GM23338 (cell line): ENCODE data around the gene RIPOR3. TPM values are rescaled to one million over a fixed set of nuclear protein-coding genes. Genes with fewer than 3 reads are reported as not detected.

Experiments used
- ATAC-seq: fragments of 200-7000 bp; cut with Tn5 transposase; 3 replicates; pipeline ENCODE4 v1.9.1; 2020
- DNase-seq: peaks from one replicate; pipeline ENCODE4 v3.0.0-alpha.2; 2015; ENCODE audit warnings: low spot score
- H2AFZ ChIP-seq: fragments of 200-600 bp; sonication (generic); 2 replicates; pipeline ENCODE4 v1.8.0; 2016; ENCODE audit warnings: antibody characterized with exemption, mild to moderate bottlenecking, moderate library complexity
- H3F3A ChIP-seq: fragments of 200-600 bp; sonication (generic); replicated peaks from 2 replicates; pipeline ENCODE4 v1.8.0; 2017; ENCODE audit warnings: antibody characterized with exemption, mixed run types, low read depth
- H3K27ac ChIP-seq: fragments of 200-600 bp; sonication (generic); 2 replicates; pipeline ENCODE4 v1.6.1; 2016; ENCODE audit warnings: low read depth
- H3K27me3 ChIP-seq: fragments of 200-600 bp; sonication (generic); 2 replicates; pipeline ENCODE4 v1.8.0; 2016; ENCODE audit warnings: mild to moderate bottlenecking, mixed run types, moderate library complexity; ENCODE audit not compliant: insufficient read depth
- H3K36me3 ChIP-seq: fragments of 200-600 bp; sonication (generic); 2 replicates; pipeline ENCODE4 v1.8.0; 2016; ENCODE audit warnings: mild to moderate bottlenecking; ENCODE audit not compliant: insufficient read depth
- H3K4me1 ChIP-seq: fragments of 200-600 bp; sonication (generic); 2 replicates; pipeline ENCODE4 v1.8.0; 2016; ENCODE audit warnings: mild to moderate bottlenecking, moderate library complexity; ENCODE audit not compliant: insufficient read depth
- H3K4me2 ChIP-seq: fragments of 200-600 bp; sonication (generic); 2 replicates; pipeline ENCODE4 v1.7.1; 2017; ENCODE audit warnings: mixed run types
- H3K4me3 ChIP-seq: fragments of 200-600 bp; sonication (generic); 2 replicates; pipeline ENCODE4 v1.6.1; 2016; ENCODE audit warnings: mixed run types
- H3K79me2 ChIP-seq: fragments of 200-600 bp; sonication (generic); replicated peaks from 2 replicates; pipeline ENCODE4 v1.8.0; 2017; ENCODE audit warnings: mild to moderate bottlenecking; ENCODE audit not compliant: insufficient read depth
- H3K9me2 ChIP-seq: fragments of 200-600 bp; sonication (generic); 2 replicates; pipeline ENCODE4 v1.8.0; 2017; ENCODE audit not compliant: insufficient read depth
- H4K20me1 ChIP-seq: fragments of 200-600 bp; sonication (generic); replicated peaks from 2 replicates; pipeline ENCODE4 v1.8.0; 2017; ENCODE audit warnings: mild to moderate bottlenecking; ENCODE audit not compliant: insufficient read depth
- H3K27ac Mint-ChIP-seq: 2 replicates; pipeline ENCODE4 v1.8.0; 2020; ENCODE audit warnings: inconsistent platforms, mild to moderate bottlenecking, moderate library complexity, mixed read lengths
- H3K27me3 Mint-ChIP-seq: 3 replicates; pipeline ENCODE4 v1.8.0; 2022; ENCODE audit warnings: low read depth, mild to moderate bottlenecking, moderate library complexity, mixed read lengths, inconsistent platforms; ENCODE audit not compliant: insufficient read depth, poor library complexity
- H3K36me3 Mint-ChIP-seq: 3 replicates; pipeline ENCODE4 v1.8.0; 2021; ENCODE audit warnings: low read depth, mild to moderate bottlenecking, inconsistent platforms, moderate library complexity, mixed read lengths
- H3K4me1 Mint-ChIP-seq: 3 replicates; pipeline ENCODE4 v1.8.0; 2020; ENCODE audit warnings: mild to moderate bottlenecking, inconsistent platforms, mixed read lengths
- H3K4me3 Mint-ChIP-seq: 3 replicates; pipeline ENCODE4 v1.8.0; 2021; ENCODE audit warnings: moderate library complexity, mild to moderate bottlenecking, inconsistent platforms, mixed read lengths
- H3K9me3 Mint-ChIP-seq: 3 replicates; pipeline ENCODE4 v1.8.0; 2020; ENCODE audit warnings: moderate library complexity, mild to moderate bottlenecking, inconsistent platforms, mixed read lengths
- CREB1 ChIP-seq: fragments of 250-450 bp; sonication (Bioruptor Pico); IDR thresholded peaks from 2 replicates; pipeline ENCODE4 v1.5.0; 2020; ENCODE audit warnings: low read depth, mild to moderate bottlenecking, moderate library complexity
- EZH2 ChIP-seq: fragments of 200-600 bp; sonication (generic); IDR thresholded peaks from one replicate; pipeline ENCODE4 v1.8.0; 2017; ENCODE audit warnings: antibody characterized with exemption, mild to moderate bottlenecking, low read depth; ENCODE audit not compliant: unreplicated experiment
- EZH2phosphoT487 ChIP-seq: fragments of 200-600 bp; sonication (generic); IDR thresholded peaks from one replicate; pipeline ENCODE4 v1.8.1; 2018; ENCODE audit warnings: antibody characterized with exemption; ENCODE audit not compliant: unreplicated experiment
- JUNB ChIP-seq: IDR thresholded peaks from one replicate; pipeline ENCODE4 v1.6.1; 2016; ENCODE audit warnings: antibody characterized with exemption; ENCODE audit not compliant: unreplicated experiment
- NANOG ChIP-seq: IDR thresholded peaks from 2 replicates; pipeline ENCODE4 v1.6.1; 2016; ENCODE audit warnings: antibody characterized with exemption, borderline replicate concordance
- POLR2AphosphoS5 ChIP-seq: IDR thresholded peaks from 2 replicates; pipeline ENCODE4 v1.6.1; 2016; ENCODE audit warnings: antibody characterized with exemption, low read depth
- ZNF114 ChIP-seq: fragments of 250-450 bp; sonication (Bioruptor Pico); IDR thresholded peaks from 2 replicates; pipeline ENCODE4 v1.5.0; 2020; ENCODE audit warnings: mild to moderate bottlenecking, moderate library complexity
- ZNF331 ChIP-seq: fragments of 250-450 bp; sonication (Bioruptor Pico); IDR thresholded peaks from 2 replicates; pipeline ENCODE4 v1.5.0; 2020; ENCODE audit warnings: low read depth, mild to moderate bottlenecking, moderate library complexity
- polyA plus RNA-seq: library from polyadenylated mRNA; unstranded; fragments of >200 nt; fragmentation: Nextera tagmentation; extraction: Ambion mirVana; gene quantifications from 2 replicates; pipeline ENCODE4 v1.2.1, GENCODE V29; 2016
- total RNA-seq: library from RNA; depleted of rRNA; stranded (reverse); fragments of >200 nt; shearing (Covaris generic); gene quantifications from 2 replicates; pipeline ENCODE4 v1.2.3, GENCODE V29; 2014
- TF ChIP-seq, protein P1 (sequence below): IDR thresholded peaks from 2 replicates; pipeline ENCODE4 v1.6.1; 2016; ENCODE audit warnings: antibody characterized with exemption
- TF ChIP-seq, protein P2 (sequence below), 2 experiments: fragments of 200-600 bp in 1 of 2; sonication (generic) in 1 of 2; conservative IDR thresholded peaks; 2 replicates each; pipeline versions ENCODE4 v1.5.1 to v1.6.1; 2016 to 2017; ENCODE audit warnings: antibody characterized with exemption in 2 of 2, low read depth in 2 of 2, mild to moderate bottlenecking in 2 of 2, moderate library complexity in 1 of 2
- TF ChIP-seq, protein P3 (sequence below): fragments of 250-450 bp; sonication (Bioruptor Pico); IDR thresholded peaks from 2 replicates; pipeline ENCODE4 v1.5.0; 2020; ENCODE audit warnings: mild to moderate bottlenecking, moderate library complexity
- TF ChIP-seq, protein P4 (sequence below): IDR thresholded peaks from one replicate; pipeline ENCODE4 v1.6.1; 2018; ENCODE audit warnings: antibody characterized with exemption; ENCODE audit not compliant: unreplicated experiment

The RIPOR3 gene
- total and polyA plus RNA-seq, 2 experiments from 2014 or later = 4.9 to 6.3 TPM

DNA sequence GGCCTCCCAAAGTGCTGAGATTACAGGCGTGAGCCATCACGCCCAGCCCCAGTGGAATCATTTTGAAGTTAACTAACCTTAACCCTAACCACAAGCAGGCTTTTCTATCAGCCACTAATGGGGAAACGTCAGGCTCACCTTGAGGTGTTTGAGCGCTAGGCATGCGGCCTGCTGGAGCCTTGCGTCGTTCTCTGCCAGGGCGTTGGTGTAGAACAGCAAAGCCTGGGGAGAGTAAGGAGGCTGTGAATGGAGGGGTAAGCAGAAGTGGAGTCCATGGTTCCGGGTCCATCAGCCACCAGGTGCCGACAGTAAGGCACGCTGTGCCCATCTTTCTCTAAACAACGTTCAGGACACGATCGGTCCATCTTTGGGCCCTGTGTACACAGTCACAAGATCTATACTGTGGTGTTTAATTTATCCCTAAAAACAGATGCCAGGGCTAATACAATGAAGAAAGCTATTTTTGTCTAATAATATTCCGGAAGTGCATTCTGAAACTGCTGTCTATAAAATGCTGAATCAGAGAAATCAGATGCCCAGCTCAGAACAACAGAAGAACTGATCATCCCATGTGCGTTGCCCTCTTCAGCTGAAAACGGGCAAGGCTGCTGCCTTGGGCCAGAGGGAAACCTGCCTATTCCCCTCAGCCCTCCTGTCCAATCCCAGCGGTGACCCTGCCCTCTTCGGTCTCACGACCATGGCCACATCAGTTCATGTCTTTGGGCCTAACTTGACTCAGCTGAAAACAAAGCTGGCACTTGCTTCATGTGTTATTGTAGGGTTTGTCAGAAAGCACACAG, 101.6 kb downstream of the RIPOR3 start:
- no peak for ATAC-seq
- Histone ChIP-seq H3K27me3 (no peaks in the 10 kb centered on the region), H3F3A (no peaks in the 10 kb centered on the region), H2AFZ (no peak overlapping the region), H4K20me1 (no peaks in the 10 kb centered on the region; the same call in 1 of the 2 replicates), H3K27ac (no peak overlapping the region), H3K9me2 (no peaks in the 10 kb centered on the region), H3K79me2 (no peaks in the 10 kb centered on the region), H3K4me3 (no peak overlapping the region), H3K36me3 (no peaks in the 10 kb centered on the region), H3K4me1 (no peaks in the 10 kb centered on the region), H3K4me2 (no peak overlapping the region)
- Mint-ChIP-seq H3K27me3 (peaks cover 6% of the 10 kb centered on the region), H3K36me3 (peaks cover 6% of the 10 kb centered on the region), H3K4me3 (no peak overlapping the region), H3K27ac (no peak overlapping the region), H3K4me1 (no peaks in the 10 kb centered on the region; the same call in 2 of the 3 replicates), H3K9me3 (no peaks in the 10 kb centered on the region)
- DNase-seq = no peak
- TF ChIP-seq, protein P1, sequence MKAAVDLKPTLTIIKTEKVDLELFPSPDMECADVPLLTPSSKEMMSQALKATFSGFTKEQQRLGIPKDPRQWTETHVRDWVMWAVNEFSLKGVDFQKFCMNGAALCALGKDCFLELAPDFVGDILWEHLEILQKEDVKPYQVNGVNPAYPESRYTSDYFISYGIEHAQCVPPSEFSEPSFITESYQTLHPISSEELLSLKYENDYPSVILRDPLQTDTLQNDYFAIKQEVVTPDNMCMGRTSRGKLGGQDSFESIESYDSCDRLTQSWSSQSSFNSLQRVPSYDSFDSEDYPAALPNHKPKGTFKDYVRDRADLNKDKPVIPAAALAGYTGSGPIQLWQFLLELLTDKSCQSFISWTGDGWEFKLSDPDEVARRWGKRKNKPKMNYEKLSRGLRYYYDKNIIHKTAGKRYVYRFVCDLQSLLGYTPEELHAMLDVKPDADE = no peak
- TF ChIP-seq ZNF114 (CRISPR knock-in tag) (no peak), EZH2phosphoT487 (no peak), JUNB (no peak), CREB1 (CRISPR knock-in tag) (no peak), EZH2 (no peak), NANOG (no peak), ZNF331 (CRISPR knock-in tag) (no peak), POLR2AphosphoS5 (no peak)
- TF ChIP-seq, protein P2, sequence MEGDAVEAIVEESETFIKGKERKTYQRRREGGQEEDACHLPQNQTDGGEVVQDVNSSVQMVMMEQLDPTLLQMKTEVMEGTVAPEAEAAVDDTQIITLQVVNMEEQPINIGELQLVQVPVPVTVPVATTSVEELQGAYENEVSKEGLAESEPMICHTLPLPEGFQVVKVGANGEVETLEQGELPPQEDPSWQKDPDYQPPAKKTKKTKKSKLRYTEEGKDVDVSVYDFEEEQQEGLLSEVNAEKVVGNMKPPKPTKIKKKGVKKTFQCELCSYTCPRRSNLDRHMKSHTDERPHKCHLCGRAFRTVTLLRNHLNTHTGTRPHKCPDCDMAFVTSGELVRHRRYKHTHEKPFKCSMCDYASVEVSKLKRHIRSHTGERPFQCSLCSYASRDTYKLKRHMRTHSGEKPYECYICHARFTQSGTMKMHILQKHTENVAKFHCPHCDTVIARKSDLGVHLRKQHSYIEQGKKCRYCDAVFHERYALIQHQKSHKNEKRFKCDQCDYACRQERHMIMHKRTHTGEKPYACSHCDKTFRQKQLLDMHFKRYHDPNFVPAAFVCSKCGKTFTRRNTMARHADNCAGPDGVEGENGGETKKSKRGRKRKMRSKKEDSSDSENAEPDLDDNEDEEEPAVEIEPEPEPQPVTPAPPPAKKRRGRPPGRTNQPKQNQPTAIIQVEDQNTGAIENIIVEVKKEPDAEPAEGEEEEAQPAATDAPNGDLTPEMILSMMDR (conservative IDR thresholded peaks at IDR 0.05; ENCODE audit: low read depth in 2 of 2) = no peak
- TF ChIP-seq, protein P3, sequence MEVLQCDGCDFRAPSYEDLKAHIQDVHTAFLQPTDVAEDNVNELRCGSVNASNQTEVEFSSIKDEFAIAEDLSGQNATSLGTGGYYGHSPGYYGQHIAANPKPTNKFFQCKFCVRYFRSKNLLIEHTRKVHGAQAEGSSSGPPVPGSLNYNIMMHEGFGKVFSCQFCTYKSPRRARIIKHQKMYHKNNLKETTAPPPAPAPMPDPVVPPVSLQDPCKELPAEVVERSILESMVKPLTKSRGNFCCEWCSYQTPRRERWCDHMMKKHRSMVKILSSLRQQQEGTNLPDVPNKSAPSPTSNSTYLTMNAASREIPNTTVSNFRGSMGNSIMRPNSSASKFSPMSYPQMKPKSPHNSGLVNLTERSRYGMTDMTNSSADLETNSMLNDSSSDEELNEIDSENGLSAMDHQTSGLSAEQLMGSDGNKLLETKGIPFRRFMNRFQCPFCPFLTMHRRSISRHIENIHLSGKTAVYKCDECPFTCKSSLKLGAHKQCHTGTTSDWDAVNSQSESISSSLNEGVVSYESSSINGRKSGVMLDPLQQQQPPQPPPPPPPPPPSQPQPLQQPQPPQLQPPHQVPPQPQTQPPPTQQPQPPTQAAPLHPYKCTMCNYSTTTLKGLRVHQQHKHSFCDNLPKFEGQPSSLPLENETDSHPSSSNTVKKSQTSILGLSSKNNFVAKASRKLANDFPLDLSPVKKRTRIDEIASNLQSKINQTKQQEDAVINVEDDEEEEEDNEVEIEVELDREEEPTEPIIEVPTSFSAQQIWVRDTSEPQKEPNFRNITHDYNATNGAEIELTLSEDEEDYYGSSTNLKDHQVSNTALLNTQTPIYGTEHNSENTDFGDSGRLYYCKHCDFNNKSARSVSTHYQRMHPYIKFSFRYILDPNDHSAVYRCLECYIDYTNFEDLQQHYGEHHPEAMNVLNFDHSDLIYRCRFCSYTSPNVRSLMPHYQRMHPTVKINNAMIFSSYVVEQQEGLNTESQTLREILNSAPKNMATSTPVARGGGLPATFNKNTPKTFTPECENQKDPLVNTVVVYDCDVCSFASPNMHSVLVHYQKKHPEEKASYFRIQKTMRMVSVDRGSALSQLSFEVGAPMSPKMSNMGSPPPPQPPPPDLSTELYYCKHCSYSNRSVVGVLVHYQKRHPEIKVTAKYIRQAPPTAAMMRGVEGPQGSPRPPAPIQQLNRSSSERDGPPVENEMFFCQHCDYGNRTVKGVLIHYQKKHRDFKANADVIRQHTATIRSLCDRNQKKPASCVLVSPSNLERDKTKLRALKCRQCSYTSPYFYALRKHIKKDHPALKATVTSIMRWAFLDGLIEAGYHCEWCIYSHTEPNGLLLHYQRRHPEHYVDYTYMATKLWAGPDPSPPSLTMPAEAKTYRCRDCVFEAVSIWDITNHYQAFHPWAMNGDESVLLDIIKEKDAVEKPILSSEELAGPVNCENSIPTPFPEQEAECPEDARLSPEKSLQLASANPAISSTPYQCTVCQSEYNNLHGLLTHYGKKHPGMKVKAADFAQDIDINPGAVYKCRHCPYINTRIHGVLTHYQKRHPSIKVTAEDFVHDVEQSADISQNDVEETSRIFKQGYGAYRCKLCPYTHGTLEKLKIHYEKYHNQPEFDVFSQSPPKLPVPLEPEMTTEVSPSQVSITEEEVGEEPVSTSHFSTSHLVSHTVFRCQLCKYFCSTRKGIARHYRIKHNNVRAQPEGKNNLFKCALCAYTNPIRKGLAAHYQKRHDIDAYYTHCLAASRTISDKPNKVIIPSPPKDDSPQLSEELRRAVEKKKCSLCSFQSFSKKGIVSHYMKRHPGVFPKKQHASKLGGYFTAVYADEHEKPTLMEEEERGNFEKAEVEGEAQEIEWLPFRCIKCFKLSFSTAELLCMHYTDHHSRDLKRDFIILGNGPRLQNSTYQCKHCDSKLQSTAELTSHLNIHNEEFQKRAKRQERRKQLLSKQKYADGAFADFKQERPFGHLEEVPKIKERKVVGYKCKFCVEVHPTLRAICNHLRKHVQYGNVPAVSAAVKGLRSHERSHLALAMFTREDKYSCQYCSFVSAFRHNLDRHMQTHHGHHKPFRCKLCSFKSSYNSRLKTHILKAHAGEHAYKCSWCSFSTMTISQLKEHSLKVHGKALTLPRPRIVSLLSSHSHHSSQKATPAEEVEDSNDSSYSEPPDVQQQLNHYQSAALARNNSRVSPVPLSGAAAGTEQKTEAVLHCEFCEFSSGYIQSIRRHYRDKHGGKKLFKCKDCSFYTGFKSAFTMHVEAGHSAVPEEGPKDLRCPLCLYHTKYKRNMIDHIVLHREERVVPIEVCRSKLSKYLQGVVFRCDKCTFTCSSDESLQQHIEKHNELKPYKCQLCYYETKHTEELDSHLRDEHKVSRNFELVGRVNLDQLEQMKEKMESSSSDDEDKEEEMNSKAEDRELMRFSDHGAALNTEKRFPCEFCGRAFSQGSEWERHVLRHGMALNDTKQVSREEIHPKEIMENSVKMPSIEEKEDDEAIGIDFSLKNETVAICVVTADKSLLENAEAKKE = no peak
- TF ChIP-seq, protein P4, sequence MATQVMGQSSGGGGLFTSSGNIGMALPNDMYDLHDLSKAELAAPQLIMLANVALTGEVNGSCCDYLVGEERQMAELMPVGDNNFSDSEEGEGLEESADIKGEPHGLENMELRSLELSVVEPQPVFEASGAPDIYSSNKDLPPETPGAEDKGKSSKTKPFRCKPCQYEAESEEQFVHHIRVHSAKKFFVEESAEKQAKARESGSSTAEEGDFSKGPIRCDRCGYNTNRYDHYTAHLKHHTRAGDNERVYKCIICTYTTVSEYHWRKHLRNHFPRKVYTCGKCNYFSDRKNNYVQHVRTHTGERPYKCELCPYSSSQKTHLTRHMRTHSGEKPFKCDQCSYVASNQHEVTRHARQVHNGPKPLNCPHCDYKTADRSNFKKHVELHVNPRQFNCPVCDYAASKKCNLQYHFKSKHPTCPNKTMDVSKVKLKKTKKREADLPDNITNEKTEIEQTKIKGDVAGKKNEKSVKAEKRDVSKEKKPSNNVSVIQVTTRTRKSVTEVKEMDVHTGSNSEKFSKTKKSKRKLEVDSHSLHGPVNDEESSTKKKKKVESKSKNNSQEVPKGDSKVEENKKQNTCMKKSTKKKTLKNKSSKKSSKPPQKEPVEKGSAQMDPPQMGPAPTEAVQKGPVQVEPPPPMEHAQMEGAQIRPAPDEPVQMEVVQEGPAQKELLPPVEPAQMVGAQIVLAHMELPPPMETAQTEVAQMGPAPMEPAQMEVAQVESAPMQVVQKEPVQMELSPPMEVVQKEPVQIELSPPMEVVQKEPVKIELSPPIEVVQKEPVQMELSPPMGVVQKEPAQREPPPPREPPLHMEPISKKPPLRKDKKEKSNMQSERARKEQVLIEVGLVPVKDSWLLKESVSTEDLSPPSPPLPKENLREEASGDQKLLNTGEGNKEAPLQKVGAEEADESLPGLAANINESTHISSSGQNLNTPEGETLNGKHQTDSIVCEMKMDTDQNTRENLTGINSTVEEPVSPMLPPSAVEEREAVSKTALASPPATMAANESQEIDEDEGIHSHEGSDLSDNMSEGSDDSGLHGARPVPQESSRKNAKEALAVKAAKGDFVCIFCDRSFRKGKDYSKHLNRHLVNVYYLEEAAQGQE = no peak
